Measurements from ENCODE around the gene IL1A.

- TF ChIP-seq POLR2A (IDR thresholded peaks at IDR 0.05; ENCODE audit: low read depth) (no peak), CTCF (IDR thresholded peaks at IDR 0.05) (no peak), EP300 (IDR thresholded peaks at IDR 0.05) (no peak), POLR2AphosphoS5 (IDR thresholded peaks at IDR 0.05) (no peak)
Measured at GRCh38 chr2:112740527-112740926, 43.8 kb downstream of the IL1A start.

All from esophagus muscularis mucosa (tissue), 4 donors.